ENCODE results near the gene ARRDC3.

- TF ChIP-seq, protein P1, sequence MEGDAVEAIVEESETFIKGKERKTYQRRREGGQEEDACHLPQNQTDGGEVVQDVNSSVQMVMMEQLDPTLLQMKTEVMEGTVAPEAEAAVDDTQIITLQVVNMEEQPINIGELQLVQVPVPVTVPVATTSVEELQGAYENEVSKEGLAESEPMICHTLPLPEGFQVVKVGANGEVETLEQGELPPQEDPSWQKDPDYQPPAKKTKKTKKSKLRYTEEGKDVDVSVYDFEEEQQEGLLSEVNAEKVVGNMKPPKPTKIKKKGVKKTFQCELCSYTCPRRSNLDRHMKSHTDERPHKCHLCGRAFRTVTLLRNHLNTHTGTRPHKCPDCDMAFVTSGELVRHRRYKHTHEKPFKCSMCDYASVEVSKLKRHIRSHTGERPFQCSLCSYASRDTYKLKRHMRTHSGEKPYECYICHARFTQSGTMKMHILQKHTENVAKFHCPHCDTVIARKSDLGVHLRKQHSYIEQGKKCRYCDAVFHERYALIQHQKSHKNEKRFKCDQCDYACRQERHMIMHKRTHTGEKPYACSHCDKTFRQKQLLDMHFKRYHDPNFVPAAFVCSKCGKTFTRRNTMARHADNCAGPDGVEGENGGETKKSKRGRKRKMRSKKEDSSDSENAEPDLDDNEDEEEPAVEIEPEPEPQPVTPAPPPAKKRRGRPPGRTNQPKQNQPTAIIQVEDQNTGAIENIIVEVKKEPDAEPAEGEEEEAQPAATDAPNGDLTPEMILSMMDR (IDR thresholded peaks at IDR 0.05): no peak
- TF ChIP-seq POLR2A (IDR thresholded peaks at IDR 0.05) (no peak), POLR2AphosphoS5 (IDR thresholded peaks at IDR 0.05) (no peak)
These were observed 20.3 kb upstream of the ARRDC3 start for GRCh38 chr5:91403438-91403837.

Data from breast epithelium (tissue), 3 donors.